ENCODE measurements around the gene RALGAPA2.

GRCh38 chr20:20465252-20465651, 247.2 kb downstream of the RALGAPA2 start:
- TF ChIP-seq, protein P1, sequence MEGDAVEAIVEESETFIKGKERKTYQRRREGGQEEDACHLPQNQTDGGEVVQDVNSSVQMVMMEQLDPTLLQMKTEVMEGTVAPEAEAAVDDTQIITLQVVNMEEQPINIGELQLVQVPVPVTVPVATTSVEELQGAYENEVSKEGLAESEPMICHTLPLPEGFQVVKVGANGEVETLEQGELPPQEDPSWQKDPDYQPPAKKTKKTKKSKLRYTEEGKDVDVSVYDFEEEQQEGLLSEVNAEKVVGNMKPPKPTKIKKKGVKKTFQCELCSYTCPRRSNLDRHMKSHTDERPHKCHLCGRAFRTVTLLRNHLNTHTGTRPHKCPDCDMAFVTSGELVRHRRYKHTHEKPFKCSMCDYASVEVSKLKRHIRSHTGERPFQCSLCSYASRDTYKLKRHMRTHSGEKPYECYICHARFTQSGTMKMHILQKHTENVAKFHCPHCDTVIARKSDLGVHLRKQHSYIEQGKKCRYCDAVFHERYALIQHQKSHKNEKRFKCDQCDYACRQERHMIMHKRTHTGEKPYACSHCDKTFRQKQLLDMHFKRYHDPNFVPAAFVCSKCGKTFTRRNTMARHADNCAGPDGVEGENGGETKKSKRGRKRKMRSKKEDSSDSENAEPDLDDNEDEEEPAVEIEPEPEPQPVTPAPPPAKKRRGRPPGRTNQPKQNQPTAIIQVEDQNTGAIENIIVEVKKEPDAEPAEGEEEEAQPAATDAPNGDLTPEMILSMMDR (IDR thresholded peaks at IDR 0.05; ENCODE audit: insufficient read depth, low read length): no peak
- TF ChIP-seq POLR2AphosphoS5 (IDR thresholded peaks at IDR 0.05; ENCODE audit: low read depth): no peak
- TF ChIP-seq, protein P2, sequence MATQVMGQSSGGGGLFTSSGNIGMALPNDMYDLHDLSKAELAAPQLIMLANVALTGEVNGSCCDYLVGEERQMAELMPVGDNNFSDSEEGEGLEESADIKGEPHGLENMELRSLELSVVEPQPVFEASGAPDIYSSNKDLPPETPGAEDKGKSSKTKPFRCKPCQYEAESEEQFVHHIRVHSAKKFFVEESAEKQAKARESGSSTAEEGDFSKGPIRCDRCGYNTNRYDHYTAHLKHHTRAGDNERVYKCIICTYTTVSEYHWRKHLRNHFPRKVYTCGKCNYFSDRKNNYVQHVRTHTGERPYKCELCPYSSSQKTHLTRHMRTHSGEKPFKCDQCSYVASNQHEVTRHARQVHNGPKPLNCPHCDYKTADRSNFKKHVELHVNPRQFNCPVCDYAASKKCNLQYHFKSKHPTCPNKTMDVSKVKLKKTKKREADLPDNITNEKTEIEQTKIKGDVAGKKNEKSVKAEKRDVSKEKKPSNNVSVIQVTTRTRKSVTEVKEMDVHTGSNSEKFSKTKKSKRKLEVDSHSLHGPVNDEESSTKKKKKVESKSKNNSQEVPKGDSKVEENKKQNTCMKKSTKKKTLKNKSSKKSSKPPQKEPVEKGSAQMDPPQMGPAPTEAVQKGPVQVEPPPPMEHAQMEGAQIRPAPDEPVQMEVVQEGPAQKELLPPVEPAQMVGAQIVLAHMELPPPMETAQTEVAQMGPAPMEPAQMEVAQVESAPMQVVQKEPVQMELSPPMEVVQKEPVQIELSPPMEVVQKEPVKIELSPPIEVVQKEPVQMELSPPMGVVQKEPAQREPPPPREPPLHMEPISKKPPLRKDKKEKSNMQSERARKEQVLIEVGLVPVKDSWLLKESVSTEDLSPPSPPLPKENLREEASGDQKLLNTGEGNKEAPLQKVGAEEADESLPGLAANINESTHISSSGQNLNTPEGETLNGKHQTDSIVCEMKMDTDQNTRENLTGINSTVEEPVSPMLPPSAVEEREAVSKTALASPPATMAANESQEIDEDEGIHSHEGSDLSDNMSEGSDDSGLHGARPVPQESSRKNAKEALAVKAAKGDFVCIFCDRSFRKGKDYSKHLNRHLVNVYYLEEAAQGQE (IDR thresholded peaks at IDR 0.05; ENCODE audit: insufficient replicate concordance, low read depth): no peak
- TF ChIP-seq SPI1 (IDR thresholded peaks at IDR 0.05; ENCODE audit: borderline replicate concordance, low read depth): no peak
- no peak for TF ChIP-seq GABPA (IDR thresholded peaks at IDR 0.05; ENCODE audit: low read depth)

Measured in HL-60 (cell line).